Amniotic epithelial cell (primary cell): ENCODE results near the gene KIF25.

ENCODE experiments used
- DNase-seq: peaks from one replicate; pipeline ENCODE4 v3.0.0-alpha.2; 2010; ENCODE audit warnings: low read depth

The KIF25 gene

GRCh38 chr6:168017629-168018028 is 20.2 kb downstream of the KIF25 start:
- DNase-seq = no peak

- DNase-seq = no peak
Measured at GRCh38 chr6:168018664-168019063, 21.2 kb downstream of the KIF25 start.

- no peak for DNase-seq
Measured at GRCh38 chr6:168020242-168020641, 22.8 kb downstream of the KIF25 start.

GRCh38 chr6:168021581-168021980 is 24.1 kb downstream of the KIF25 start:
- DNase-seq = peak; percentile 28

- DNase-seq = no peak
Measured at GRCh38 chr6:168022488-168023321, 25.2 kb downstream of the KIF25 start.

- no peak for DNase-seq
Measured at GRCh38 chr6:168024951-168025510, 27.6 kb downstream of the KIF25 start.

GRCh38 chr6:168025831-168026710 is 28.6 kb downstream of the KIF25 start:
- no peak for DNase-seq

- DNase-seq = no peak
Measured at GRCh38 chr6:168026925-168027324, 29.5 kb downstream of the KIF25 start.

- no peak for DNase-seq
Measured at GRCh38 chr6:168027521-168027920, 30.1 kb downstream of the KIF25 start.

GRCh38 chr6:168028181-168028580 is 30.7 kb downstream of the KIF25 start:
- DNase-seq = no peak

- DNase-seq = no peak
Measured at GRCh38 chr6:168029459-168030217, 32.2 kb downstream of the KIF25 start.

- no peak for DNase-seq
Measured at GRCh38 chr6:168030218-168030746, 32.8 kb downstream of the KIF25 start.

GRCh38 chr6:168030908-168031307 is 33.4 kb downstream of the KIF25 start:
- DNase-seq = no peak

- DNase-seq = no peak
Measured at GRCh38 chr6:168031411-168031971, 34.0 kb downstream of the KIF25 start.

GRCh38 chr6:168032005-168032760 is 34.7 kb downstream of the KIF25 start:
- peak; percentile 82 for DNase-seq

GRCh38 chr6:168033791-168034190 is 36.3 kb downstream of the KIF25 start:
- no peak for DNase-seq

GRCh38 chr6:168034537-168034936 is 37.1 kb downstream of the KIF25 start:
- no peak for DNase-seq

GRCh38 chr6:168035098-168035660 is 37.7 kb downstream of the KIF25 start:
- peak; percentile 83 for DNase-seq

GRCh38 chr6:168035661-168036545 is 38.4 kb downstream of the KIF25 start:
- peak; percentile 62 for DNase-seq
